ENCODE results near the gene MARK2. TPM values are rescaled to one million over a fixed set of nuclear protein-coding genes. Genes with fewer than 3 reads are reported as not detected.

The MARK2 gene
- total RNA-seq, 6 experiments from 2014 or later, result 26.4 to 29.9 (median 27.9) TPM

DNA sequence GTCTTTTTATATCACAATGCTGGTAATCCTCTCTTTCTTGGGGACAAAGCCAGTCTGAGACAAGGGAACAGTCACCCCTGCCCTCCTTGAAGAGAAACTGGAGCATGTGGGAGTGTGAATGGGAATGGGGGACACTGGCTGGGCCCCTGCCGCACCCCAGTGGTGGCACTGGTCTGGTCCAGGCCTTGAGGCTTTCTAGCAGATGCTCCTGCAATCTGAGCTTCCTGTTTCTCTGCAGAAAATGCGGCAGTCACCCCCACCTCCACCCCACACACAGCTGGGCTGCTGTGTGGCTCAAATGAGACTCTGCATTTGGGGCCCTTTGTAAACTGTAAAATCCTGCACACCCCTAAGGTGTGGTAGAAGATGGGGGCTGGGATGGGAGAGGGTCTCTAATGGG, 6.6 kb upstream of the MARK2 start:
- no peaks in the 10 kb centered on the region for H3K9me3 Mint-ChIP-seq
- TF ChIP-seq, protein P1, sequence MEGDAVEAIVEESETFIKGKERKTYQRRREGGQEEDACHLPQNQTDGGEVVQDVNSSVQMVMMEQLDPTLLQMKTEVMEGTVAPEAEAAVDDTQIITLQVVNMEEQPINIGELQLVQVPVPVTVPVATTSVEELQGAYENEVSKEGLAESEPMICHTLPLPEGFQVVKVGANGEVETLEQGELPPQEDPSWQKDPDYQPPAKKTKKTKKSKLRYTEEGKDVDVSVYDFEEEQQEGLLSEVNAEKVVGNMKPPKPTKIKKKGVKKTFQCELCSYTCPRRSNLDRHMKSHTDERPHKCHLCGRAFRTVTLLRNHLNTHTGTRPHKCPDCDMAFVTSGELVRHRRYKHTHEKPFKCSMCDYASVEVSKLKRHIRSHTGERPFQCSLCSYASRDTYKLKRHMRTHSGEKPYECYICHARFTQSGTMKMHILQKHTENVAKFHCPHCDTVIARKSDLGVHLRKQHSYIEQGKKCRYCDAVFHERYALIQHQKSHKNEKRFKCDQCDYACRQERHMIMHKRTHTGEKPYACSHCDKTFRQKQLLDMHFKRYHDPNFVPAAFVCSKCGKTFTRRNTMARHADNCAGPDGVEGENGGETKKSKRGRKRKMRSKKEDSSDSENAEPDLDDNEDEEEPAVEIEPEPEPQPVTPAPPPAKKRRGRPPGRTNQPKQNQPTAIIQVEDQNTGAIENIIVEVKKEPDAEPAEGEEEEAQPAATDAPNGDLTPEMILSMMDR (IDR thresholded peaks at IDR 0.05), result no peak
- no peak overlapping the region for H3K4me3 Mint-ChIP-seq
- DNase-seq, result no peak
- H3K36me3 Mint-ChIP-seq (ENCODE audit: low read depth), result no peaks in the 10 kb centered on the region
- H3K4me1 Mint-ChIP-seq (ENCODE audit: low read depth), result peaks cover 11% of the 10 kb centered on the region
- no peak overlapping the region for H3K27ac Mint-ChIP-seq
- no peaks in the 10 kb centered on the region for H3K27me3 Mint-ChIP-seq (ENCODE audit: insufficient read depth)

DNA sequence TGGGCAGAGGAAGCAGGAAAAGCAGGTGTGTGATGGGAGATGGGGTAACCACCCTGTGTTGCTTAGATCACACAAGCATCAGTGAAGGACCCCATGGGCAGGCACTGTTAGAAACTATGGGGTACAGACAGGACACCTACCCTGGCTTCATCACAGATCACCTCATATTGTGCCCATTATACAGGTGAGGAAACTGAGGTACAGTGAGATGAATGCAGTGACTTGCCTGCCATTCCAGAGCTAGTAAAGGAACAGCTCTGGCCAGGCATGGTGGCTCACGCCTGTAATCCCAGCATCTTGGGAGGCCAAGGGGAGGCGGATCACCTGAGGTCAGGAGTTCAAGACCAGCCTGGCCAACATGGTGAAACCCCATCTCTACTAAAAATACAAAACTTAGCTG, 5.9 kb upstream of the MARK2 start:
- DNase-seq, result no peak
- Mint-ChIP-seq H3K36me3 (ENCODE audit: low read depth) (no peaks in the 10 kb centered on the region), H3K4me1 (ENCODE audit: low read depth) (peaks cover 17% of the 10 kb centered on the region), H3K4me3 (no peak overlapping the region), H3K27ac (no peak overlapping the region), H3K27me3 (ENCODE audit: insufficient read depth) (no peaks in the 10 kb centered on the region), H3K9me3 (no peaks in the 10 kb centered on the region)
- TF ChIP-seq, protein P1 (IDR thresholded peaks at IDR 0.05), result no peak

DNA sequence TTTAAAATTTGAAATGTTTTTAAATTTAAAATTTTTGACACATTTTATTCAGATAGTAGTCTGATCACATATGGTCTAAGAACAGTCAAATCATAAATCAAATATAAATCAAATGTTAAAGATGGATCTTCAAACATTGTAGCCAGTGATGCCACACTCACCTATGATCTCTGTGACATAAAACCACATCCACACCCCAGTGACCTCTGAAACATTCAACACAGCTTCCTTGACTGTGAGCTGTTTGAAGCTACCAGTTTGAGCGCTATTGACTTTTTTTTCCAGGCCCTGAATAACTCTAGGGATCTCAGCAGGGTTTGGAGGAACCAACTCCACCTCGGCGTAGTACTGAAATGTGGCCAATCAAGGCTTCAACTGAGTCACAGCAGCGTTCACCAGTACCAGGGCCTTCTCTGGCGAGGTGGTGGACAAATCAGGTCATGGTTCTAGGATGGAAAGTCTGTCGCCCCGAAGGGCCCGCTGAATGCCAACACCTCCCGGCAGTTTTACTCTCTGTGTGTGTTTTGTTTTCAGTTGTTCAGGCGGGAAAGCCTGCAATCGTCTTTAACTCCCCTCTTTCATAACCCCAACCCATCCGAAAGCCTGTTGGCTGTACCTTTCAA, 4.3 kb upstream of the MARK2 start:
- H3K4me1 Mint-ChIP-seq (ENCODE audit: low read depth), result peaks cover 21% of the 10 kb centered on the region
- H3K27me3 Mint-ChIP-seq (ENCODE audit: insufficient read depth), result no peaks in the 10 kb centered on the region; the same call in 1 of the 2 replicates
- no peak overlapping the region for H3K4me3 Mint-ChIP-seq

DNA sequence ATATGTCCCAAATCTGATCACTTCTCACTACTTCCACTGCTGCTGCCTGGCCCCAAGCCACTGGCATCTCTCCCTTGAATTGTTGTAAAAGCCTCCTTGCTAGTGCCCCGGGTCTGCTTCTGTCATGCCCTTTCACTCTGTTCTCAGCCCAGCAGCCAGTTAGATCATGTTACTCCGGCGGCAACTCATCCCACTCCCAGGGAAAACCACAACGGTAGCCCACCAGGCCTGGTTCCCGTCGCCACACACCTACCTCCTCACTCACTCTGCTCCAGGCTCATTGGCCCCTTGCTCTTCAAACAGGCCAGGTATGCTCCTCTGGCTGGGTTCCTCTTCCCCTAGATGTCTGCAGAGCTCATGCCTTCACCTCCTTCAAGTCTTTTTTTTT, 3.8 kb upstream of the MARK2 start:
- Mint-ChIP-seq H3K9me3 (no peaks in the 10 kb centered on the region), H3K27ac (no peak overlapping the region), H3K4me3 (no peak overlapping the region), H3K4me1 (ENCODE audit: low read depth) (peaks cover 22% of the 10 kb centered on the region), H3K36me3 (ENCODE audit: low read depth) (no peaks in the 10 kb centered on the region), H3K27me3 (ENCODE audit: insufficient read depth) (no peaks in the 10 kb centered on the region; the same call in 1 of the 2 replicates)
- DNase-seq, result no peak
- TF ChIP-seq, protein P1 (IDR thresholded peaks at IDR 0.05), result no peak

More for the DNA sequence above, 4.3 kb upstream of the MARK2 start:
- no peaks in the 10 kb centered on the region for H3K9me3 Mint-ChIP-seq
- TF ChIP-seq, protein P1 (IDR thresholded peaks at IDR 0.05), result no peak
- DNase-seq, result no peak
- H3K36me3 Mint-ChIP-seq (ENCODE audit: low read depth), result no peaks in the 10 kb centered on the region
- no peak overlapping the region for H3K27ac Mint-ChIP-seq

DNA sequence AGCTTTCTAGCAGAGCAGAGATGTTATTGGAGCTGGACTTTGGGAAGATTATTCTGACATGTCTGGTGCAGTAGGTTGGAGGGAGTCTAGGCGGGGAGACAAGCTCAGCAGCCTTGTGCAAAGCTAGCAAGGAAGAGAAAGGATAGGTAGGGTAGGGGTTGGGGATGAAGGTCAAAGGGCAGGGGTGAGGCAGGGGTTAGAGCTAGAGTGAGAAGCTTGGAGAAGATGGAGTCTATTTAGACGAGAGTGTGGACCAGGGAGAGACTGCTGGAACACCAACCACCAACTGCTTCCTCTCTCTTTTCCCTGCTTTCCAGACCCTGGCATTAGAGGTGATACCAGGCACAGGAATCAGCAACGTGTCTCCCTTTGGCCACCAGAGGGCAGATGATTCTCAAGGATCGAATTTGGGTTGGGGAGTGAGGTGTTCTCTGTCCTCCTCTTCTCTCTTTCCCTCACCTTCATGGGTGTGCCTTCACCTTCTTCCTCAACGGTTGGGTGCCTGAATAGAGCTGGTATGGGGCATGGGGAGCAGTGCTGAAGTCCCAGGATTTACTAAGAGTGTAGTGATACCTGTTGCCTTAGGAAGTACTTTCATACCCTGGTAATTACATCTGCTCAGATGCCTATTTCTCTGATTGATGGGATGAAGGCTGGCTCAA, 1.8 kb upstream of the MARK2 start:
- TF ChIP-seq, protein P1 (IDR thresholded peaks at IDR 0.05), result peak; percentile 93
- H3K4me1 Mint-ChIP-seq (ENCODE audit: low read depth), result peaks cover 42% of the 10 kb centered on the region
- DNase-seq, result peak; percentile 60
- H3K4me3 Mint-ChIP-seq, result no peak overlapping the region
- no peaks in the 10 kb centered on the region; the same call in 1 of the 2 replicates for H3K27me3 Mint-ChIP-seq (ENCODE audit: insufficient read depth)
- no peaks in the 10 kb centered on the region for H3K36me3 Mint-ChIP-seq (ENCODE audit: low read depth)
- H3K27ac Mint-ChIP-seq, result no peak overlapping the region; the same call in 1 of the 2 replicates
- H3K9me3 Mint-ChIP-seq, result no peaks in the 10 kb centered on the region
